Calu3 (cell line): ENCODE data around the gene LCOR. TPM values are rescaled to one million over a fixed set of nuclear protein-coding genes. Genes with fewer than 3 reads are reported as not detected.

ENCODE experiments used
- BruUV-seq: library from RNA; stranded (reverse); fragments of 400-500 nt; replicated peaks from 2 replicates; lab custom pipeline; 2021; lab: Mats Ljungman, UMichigan
- CTCF ChIA-PET: fragments of 300-600 bp; sonication (Branson Sonifier 250); formaldehyde crosslinking; loops from one replicate; lab custom pipeline; 2022; ENCODE audit warnings: antibody characterized with exemption; lab: Charles Lee
- DNase-seq: peaks from one replicate; pipeline ENCODE4 v3.0.0; 2022
- H3K27ac Mint-ChIP-seq: one replicate; pipeline ENCODE4 v1.8.0; 2022; ENCODE audit warnings: mixed read lengths; ENCODE audit not compliant: unreplicated experiment
- H3K27me3 Mint-ChIP-seq: one replicate; pipeline ENCODE4 v1.8.0; 2022; ENCODE audit warnings: mixed read lengths; ENCODE audit not compliant: unreplicated experiment
- H3K36me3 Mint-ChIP-seq: one replicate; pipeline ENCODE4 v1.8.0; 2022; ENCODE audit warnings: mild to moderate bottlenecking, moderate library complexity, mixed read lengths; ENCODE audit not compliant: insufficient read depth, unreplicated experiment
- H3K4me1 Mint-ChIP-seq: one replicate; pipeline ENCODE4 v1.8.0; 2022; ENCODE audit warnings: mild to moderate bottlenecking, low read depth, mixed read lengths; ENCODE audit not compliant: unreplicated experiment
- H3K4me3 Mint-ChIP-seq: one replicate; pipeline ENCODE4 v1.8.0; 2022; ENCODE audit warnings: mild to moderate bottlenecking, low read depth, moderate library complexity, mixed read lengths; ENCODE audit not compliant: unreplicated experiment
- H3K9me3 Mint-ChIP-seq: one replicate; pipeline ENCODE4 v1.8.0; 2022; ENCODE audit warnings: low read depth, mixed read lengths; ENCODE audit not compliant: unreplicated experiment
- intact Hi-C: fragments of 100-400 bp; cut with micrococcal nuclease; formaldehyde crosslinking; loops from one replicate; pipeline ENCODE4 v1.10.0; 2022; ENCODE audit not compliant: unreplicated experiment
- total RNA-seq: library from RNA; stranded (reverse); gene quantifications from 2 replicates; pipeline ENCODE4 v1.2.3, GENCODE V29; 2022
- TF ChIP-seq, protein P1 (sequence below): fragments of 200-600 bp; IDR thresholded peaks from one replicate; pipeline ENCODE4 v1.8.0; 2022; ENCODE audit warnings: antibody characterized with exemption; ENCODE audit not compliant: unreplicated experiment

Gene LCOR
- total RNA-seq, 1 experiment from 2014 or later, result 50.1 TPM

DNA sequence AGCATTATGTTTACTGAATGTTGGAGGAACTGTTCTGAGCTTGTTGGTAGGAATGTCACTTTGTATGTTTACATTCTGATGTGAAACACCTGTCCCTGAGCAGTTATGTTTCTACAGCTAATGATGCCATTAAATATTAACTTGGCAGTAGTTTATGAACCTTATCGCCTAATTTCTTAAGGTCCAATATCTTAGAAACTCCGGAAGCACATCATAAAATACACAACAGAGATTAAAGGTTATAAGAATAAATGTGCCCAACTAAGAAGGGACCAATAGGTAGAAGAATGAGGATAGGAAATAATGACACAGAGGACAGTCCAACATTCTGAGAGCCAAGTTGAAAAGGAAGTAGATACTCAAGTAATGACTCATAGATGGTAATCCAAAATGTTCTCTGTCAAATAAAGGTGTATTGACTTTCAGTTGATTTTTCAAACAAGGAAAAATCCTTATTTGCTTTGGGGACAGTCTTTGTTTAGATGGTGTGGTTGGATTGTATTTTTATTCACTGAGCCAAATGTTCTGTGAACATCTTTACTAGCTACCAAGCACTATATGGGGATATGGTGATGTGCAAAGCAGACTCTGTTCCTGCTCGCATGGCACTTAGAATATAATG is 31.9 kb downstream of the LCOR start:
- intact Hi-C loops, result no loop called here
- TF ChIP-seq, protein P1, sequence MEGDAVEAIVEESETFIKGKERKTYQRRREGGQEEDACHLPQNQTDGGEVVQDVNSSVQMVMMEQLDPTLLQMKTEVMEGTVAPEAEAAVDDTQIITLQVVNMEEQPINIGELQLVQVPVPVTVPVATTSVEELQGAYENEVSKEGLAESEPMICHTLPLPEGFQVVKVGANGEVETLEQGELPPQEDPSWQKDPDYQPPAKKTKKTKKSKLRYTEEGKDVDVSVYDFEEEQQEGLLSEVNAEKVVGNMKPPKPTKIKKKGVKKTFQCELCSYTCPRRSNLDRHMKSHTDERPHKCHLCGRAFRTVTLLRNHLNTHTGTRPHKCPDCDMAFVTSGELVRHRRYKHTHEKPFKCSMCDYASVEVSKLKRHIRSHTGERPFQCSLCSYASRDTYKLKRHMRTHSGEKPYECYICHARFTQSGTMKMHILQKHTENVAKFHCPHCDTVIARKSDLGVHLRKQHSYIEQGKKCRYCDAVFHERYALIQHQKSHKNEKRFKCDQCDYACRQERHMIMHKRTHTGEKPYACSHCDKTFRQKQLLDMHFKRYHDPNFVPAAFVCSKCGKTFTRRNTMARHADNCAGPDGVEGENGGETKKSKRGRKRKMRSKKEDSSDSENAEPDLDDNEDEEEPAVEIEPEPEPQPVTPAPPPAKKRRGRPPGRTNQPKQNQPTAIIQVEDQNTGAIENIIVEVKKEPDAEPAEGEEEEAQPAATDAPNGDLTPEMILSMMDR, result no peak
- H3K4me1 Mint-ChIP-seq, result peaks cover 31% of the 10 kb centered on the region
- CTCF ChIA-PET, result interaction anchor here (0.5 to 1.2 kb wide), 3 partner anchors 13 to 419 kb away, joined by 3 to 4 read pairs (median 4); no protein-coding TSS in a partner anchor
- H3K36me3 Mint-ChIP-seq, result peaks cover 18% of the 10 kb centered on the region
- peak; percentile 7 for DNase-seq
- H3K4me3 Mint-ChIP-seq, result peak overlapping the region; percentile 60
- no peaks in the 10 kb centered on the region for H3K9me3 Mint-ChIP-seq
- H3K27me3 Mint-ChIP-seq, result no peaks in the 10 kb centered on the region
- H3K27ac Mint-ChIP-seq, result peak overlapping the region; percentile 96
- no TSS peak for BruUV-seq

DNA sequence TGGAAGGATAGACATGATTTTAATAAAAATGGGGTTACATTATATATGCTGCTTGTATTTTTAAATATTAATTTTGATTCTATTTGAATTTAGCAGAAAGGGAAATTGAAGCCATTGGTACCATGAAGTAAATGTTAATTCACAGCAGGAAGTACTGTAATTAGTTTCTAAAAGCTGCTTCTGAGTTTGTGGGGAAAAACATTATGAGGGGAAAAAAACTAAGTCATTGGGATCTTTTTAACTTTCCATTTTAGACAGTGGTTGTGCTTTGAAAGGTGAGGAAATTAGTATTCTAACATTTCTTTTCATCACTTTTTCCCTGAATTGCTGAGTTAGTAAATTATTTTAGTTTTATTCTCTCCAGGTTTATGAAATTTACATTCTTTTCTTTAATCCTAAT is 41.0 kb downstream of the LCOR start:
- intact Hi-C loops, result no loop called here
- H3K4me1 Mint-ChIP-seq, result peaks cover 3% of the 10 kb centered on the region
- no peaks in the 10 kb centered on the region for H3K9me3 Mint-ChIP-seq
- CTCF ChIA-PET, result no interaction called here
- H3K4me3 Mint-ChIP-seq, result no peak overlapping the region
- H3K36me3 Mint-ChIP-seq, result peaks cover 6% of the 10 kb centered on the region
- TF ChIP-seq, protein P1, result no peak
- BruUV-seq, result no TSS peak
- H3K27me3 Mint-ChIP-seq, result no peaks in the 10 kb centered on the region
- no peak for DNase-seq
- no peak overlapping the region for H3K27ac Mint-ChIP-seq

DNA sequence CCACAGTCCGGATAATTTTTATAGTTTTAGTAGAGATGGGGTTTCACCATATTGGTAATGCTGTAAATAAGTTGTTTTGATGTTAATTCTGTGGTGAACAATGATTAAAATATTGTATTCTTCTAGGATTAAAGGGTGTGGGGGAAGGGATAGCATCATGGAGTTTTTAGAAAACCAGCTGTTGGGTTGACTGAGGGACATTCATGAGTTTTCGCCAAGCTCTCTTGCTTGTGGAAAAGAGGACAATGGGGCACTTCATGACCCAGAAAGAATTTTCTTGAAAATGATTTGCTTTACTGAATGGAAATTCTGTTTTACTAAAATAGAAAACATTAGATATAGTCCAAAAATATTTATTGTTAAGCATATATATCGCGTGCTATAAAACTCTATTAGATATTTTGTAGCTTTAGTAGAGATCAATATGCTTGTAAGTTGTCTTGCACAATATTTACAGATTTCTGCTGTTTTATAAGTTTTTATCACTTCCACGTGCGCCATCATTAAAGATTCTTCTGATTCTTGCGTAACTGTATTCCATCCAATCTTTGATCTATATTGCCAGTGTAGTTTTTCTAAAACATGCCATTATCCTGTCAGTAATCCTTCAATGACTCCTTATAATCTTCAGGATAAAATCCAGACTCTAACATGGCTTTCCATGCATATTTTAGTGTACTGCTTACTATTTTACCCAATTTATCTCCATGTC is 41.8 kb downstream of the LCOR start:
- Mint-ChIP-seq H3K9me3 (no peaks in the 10 kb centered on the region), H3K36me3 (peaks cover 6% of the 10 kb centered on the region), H3K4me3 (no peak overlapping the region), H3K4me1 (peaks cover 8% of the 10 kb centered on the region), H3K27ac (no peak overlapping the region), H3K27me3 (no peaks in the 10 kb centered on the region)
- CTCF ChIA-PET, result no interaction called here
- DNase-seq, result no peak
- BruUV-seq, result no TSS peak
- intact Hi-C loops, result no loop called here
- TF ChIP-seq, protein P1, result no peak

DNA sequence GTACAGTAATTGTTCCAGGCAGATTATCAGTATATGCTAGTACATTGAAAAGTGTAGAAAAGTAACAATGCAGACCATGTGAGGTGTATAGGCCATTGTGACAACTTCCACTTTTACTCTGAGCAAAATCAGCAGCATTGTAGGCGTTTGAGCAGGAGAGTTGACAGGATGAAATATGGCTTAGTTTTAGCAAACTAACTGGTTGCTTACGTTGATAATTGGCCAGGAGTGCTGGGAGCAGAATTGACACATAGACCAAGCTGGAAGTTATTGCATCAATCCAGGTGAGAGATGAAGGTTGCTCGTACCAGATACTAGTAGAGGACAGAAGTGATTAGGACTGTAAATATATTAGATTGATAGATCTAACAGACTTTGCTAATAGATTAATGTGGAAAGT is 46.0 kb downstream of the LCOR start:
- intact Hi-C loops, result no loop called here
- no peaks in the 10 kb centered on the region for H3K9me3 Mint-ChIP-seq
- BruUV-seq, result no TSS peak
- DNase-seq, result no peak
- no peak overlapping the region for H3K4me3 Mint-ChIP-seq
- H3K4me1 Mint-ChIP-seq, result peaks cover 16% of the 10 kb centered on the region
- no peaks in the 10 kb centered on the region for H3K36me3 Mint-ChIP-seq
- H3K27me3 Mint-ChIP-seq, result no peaks in the 10 kb centered on the region
- TF ChIP-seq, protein P1, result no peak
- CTCF ChIA-PET, result interaction anchor here (1.5 kb wide), 1 partner anchor 14 kb away, joined by 3 read pairs; no protein-coding TSS in a partner anchor
- H3K27ac Mint-ChIP-seq, result no peak overlapping the region
